GM19324 (cell line): Measurements from ENCODE around the gene CC2D1A.
"Not testable (repeated sequence)": the region's sequence is repeated elsewhere in the genome, so short reads cannot be mapped to it uniquely, and the experiment has no call there.

Experiments used
- ATAC-seq: cut with Tn5 transposase; IDR thresholded peaks from one replicate; pipeline ENCODE4 v1.9.1; 2021; ENCODE audit warnings: mild to moderate bottlenecking, moderate library complexity; ENCODE audit not compliant: unreplicated experiment, low FRiP score

Gene CC2D1A

DNA sequence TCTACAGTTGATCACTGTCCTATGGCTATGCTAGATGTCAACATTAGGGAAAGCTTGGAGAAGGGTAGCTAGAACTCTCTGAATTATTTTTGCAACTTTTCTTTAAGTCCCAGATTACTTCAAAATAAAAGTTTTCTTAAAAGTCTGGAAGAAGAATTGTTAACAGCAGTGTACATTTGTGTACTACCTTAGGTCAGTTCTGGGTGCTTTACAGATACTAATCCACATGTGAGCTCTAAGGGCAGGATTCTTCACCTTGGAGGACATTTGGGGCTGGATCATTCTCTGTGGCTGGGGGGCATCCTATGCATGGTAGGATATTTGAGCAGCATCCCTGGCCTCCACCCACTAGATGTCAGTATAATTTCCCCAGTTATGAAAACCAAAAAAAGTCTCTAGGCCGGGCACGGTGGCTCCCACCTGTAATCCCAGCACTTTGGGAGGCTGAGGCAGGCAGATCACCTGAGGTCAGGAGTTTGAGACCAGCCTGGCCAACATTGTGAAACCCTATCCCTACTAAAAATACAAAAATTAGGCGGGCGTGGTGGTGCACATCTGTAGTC is 2.9 kb upstream of the CC2D1A start:
- ATAC-seq: no peak

GRCh38 chr19:13906521-13906904 is 512 bp downstream of the CC2D1A start:
- ATAC-seq: peak; percentile 18

DNA sequence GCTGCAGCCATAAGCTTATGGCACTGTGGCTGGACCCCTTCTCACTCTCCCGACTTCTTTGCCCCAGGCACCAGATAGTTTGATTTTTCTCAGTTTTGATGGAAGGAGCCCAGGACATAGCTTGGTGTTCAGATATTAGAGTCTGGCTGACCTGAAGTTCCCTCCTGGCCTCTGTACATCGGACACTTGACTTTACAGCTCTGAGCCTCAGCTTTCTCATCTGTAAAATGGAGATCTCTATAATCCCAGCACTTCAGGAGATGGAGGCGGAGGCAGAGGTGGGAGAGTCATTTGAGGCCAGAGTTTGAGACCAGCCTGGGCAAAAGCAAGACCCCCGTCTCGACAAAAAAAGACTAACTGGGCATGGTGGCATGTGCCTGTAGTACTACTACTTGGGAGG is 909 bp downstream of the CC2D1A start:
- ATAC-seq: no peak

- ATAC-seq: no peak
These were observed 2.7 kb downstream of the CC2D1A start for GRCh38 chr19:13908674-13909073.

GRCh38 chr19:13909430-13909829 is 3.4 kb downstream of the CC2D1A start:
- no peak for ATAC-seq

- ATAC-seq: no peak
These were observed 7.4 kb downstream of the CC2D1A start for GRCh38 chr19:13913352-13913751.

DNA sequence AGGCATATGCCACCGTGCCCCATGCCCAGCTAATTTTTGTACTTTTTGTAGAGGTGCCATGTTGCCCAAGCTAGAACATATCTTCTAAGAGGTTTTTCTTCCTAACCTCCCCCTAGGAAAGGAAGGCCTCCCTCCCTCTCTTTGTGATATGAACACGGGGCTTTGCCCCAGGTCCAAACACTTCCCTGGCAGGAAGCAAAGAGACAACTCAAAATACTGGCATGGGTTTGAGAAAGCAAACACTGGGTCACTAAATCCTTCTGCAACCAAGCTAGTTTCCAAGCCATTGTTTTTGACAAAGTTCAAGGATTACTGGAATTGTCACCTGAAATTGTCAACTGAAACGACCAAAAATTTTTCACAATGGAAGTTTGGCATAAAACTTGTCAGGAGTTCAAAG is 8.8 kb downstream of the CC2D1A start:
- no peak for ATAC-seq

DNA sequence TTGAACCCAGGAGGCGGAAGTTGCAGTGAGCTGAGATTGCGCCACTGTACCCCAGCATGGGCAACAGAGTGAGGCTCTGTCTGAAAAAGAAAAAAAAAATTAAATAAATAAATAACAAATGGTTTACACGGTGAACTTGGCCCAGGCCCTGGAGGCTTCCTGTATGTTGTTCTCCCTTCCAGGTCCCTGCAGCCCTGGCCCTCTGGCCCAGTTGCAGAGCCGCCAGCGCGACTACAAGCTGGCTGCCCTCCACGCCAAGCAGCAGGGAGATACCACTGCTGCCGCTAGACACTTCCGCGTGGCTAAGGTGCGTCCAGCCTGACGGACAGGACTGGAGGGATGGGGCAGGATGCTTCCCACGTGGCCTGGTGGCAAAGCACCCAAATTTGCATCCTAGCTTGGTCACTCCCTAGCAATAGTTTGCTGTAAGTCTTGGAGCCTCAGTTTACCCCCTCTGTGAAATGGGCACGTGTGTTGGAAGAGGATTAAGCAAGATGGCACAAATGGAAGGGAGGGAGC is 11.9 kb downstream of the CC2D1A start:
- no peak for ATAC-seq

GRCh38 chr19:13918726-13919411 is 12.9 kb downstream of the CC2D1A start:
- ATAC-seq: no peak

DNA sequence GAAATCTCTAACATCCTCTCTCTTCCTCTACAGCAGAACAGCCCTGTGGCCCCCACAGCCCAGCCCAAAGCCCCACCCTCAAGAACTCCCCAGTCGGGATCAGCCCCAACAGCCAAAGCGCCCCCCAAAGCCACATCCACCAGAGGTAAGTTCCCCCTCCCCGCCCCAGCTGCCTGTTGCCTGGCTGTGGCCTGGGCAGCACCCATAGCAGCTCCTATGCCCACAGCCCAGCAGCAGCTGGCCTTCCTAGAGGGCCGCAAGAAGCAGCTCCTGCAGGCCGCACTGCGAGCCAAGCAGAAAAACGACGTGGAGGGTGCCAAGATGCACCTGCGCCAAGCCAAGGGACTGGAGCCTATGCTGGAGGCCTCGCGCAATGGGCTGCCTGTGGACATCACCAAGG is 14.5 kb downstream of the CC2D1A start:
- no peak for ATAC-seq

- ATAC-seq: no peak
These were observed 15.1 kb downstream of the CC2D1A start for GRCh38 chr19:13920940-13921747.

GRCh38 chr19:13922118-13922517 is 16.1 kb downstream of the CC2D1A start:
- ATAC-seq: not testable (repeated sequence)

- ATAC-seq: no peak
These were observed 17.4 kb downstream of the CC2D1A start for GRCh38 chr19:13923194-13923987.

GRCh38 chr19:13926010-13926409 is 20.0 kb downstream of the CC2D1A start:
- no peak for ATAC-seq

DNA sequence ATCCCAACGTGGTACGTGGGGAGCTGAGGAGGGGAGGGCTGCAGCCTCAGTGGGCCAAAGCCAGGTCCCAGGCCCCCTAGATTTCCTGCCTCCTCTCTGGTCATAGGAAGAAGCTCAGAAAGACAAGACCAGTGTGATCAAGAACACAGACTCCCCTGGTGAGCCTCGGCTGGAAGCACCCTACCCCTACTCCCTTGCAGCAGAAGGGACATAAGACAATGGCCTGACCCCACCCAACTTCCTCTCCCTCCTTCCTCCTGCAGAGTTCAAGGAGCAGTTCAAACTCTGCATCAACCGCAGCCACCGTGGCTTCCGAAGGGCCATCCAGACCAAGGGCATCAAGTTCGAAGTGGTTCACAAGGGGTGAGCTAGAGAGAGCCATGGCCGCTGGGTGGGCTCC is 20.7 kb downstream of the CC2D1A start:
- no peak for ATAC-seq

GRCh38 chr19:13929340-13929739 is 23.3 kb downstream of the CC2D1A start:
- no peak for ATAC-seq

DNA sequence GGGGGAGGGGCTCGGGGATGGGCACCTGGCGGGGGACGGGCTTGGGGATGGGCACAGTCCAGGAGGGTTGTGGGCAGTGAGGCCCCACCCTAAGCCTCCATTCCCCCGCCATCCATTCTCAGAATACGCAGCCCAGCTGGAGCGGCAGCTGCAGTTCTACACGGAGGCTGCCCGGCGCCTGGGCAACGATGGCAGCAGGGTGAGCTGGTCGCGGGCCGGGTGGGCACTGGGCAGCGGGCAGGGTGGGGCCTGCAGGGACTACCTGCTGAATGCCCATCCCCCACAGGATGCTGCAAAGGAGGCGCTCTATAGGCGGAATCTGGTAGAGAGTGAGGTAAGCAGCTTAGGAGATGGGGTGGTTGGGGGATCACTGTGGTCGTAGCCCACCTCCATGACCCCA is 24.0 kb downstream of the CC2D1A start:
- ATAC-seq: no peak

DNA sequence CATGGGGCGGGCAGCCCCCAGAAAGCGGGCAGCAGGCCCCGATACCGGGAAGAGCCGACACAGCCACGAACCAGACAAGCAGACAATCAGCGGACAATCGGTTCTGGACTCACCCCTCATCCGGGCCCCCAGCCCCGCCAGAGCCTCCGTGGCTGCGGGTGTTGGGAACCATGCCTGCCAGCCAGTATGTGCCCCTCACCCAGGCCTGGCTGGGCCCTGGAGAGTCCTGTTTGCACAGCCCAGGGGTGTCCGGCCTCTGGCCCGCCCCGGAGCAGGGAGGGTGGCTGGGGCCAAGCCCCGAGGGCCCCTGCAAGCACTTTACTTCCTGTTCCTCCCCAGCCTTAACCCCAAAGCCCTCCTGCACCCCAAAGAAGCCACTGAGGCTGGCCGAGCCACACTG is 24.4 kb downstream of the CC2D1A start:
- ATAC-seq: no peak

GRCh38 chr19:13931391-13932148 is 25.6 kb downstream of the CC2D1A start:
- no peak for ATAC-seq

GRCh38 chr19:13932149-13932637 is 26.2 kb downstream of the CC2D1A start:
- ATAC-seq: no peak
